ENCODE measurements around the gene RALGAPA2. TPM values are rescaled to one million over a fixed set of nuclear protein-coding genes. Genes with fewer than 3 reads are reported as not detected.

The RALGAPA2 gene
- total and polyA plus RNA-seq, 2 of the 13 experiments (the other 11 are each of a cell fraction or from before 2014, with no cell fraction given), result 13.8 to 17.7 TPM

- TF ChIP-seq ZNF629 (CRISPR knock-in tag; conservative IDR thresholded peaks at IDR 0.05) (no peak), KAT7 (CRISPR knock-in tag; IDR thresholded peaks at IDR 0.05; ENCODE audit: borderline replicate concordance) (no peak), SAP130 (CRISPR knock-in tag; IDR thresholded peaks at IDR 0.05; ENCODE audit: low read depth) (peak; percentile 79; the same call in 1 of the 2 replicates), WIZ (CRISPR knock-in tag; IDR thresholded peaks at IDR 0.05) (no peak), ZMYM3 (CRISPR knock-in tag; IDR thresholded peaks at IDR 0.05) (peak; percentile 44; the same call in 1 of the 2 replicates), MLXIP (CRISPR knock-in tag; IDR thresholded peaks at IDR 0.05; ENCODE audit: borderline replicate concordance) (no peak), ZNF331 (CRISPR knock-in tag; IDR thresholded peaks at IDR 0.05) (peak; percentile 61; the same call in 1 of the 2 replicates), NONO (IDR thresholded peaks at IDR 0.05) (no peak), NONO (CRISPR knock-in tag; conservative IDR thresholded peaks at IDR 0.05) (peak; percentile 95), HMG20A (CRISPR knock-in tag; IDR thresholded peaks at IDR 0.05; ENCODE audit: borderline replicate concordance) (no peak), TAF15 (IDR thresholded peaks at IDR 0.05; ENCODE audit: low read depth, low read length, poor library complexity, severe bottlenecking) (peak; percentile 74), RBFOX2 (IDR thresholded peaks at IDR 0.05; ENCODE audit: low read depth, low read length) (peak; percentile 88), SKI (IDR thresholded peaks at IDR 0.05; ENCODE audit: partially characterized antibody) (peak; percentile 43), SCMH1 (CRISPR knock-in tag; IDR thresholded peaks at IDR 0.05; ENCODE audit: borderline replicate concordance) (no peak), SRSF4 (IDR thresholded peaks at IDR 0.05; ENCODE audit: low read depth, low read length, poor library complexity, severe bottlenecking) (no peak), NCOR1 (IDR thresholded peaks at IDR 0.05; ENCODE audit: borderline replicate concordance, low read length) (no peak), ARID2 (CRISPR knock-in tag; IDR thresholded peaks at IDR 0.05; ENCODE audit: borderline replicate concordance) (peak; percentile 48; the same call in 1 of the 2 replicates), ZBTB20 (CRISPR knock-in tag; IDR thresholded peaks at IDR 0.05; ENCODE audit: borderline replicate concordance, low read depth) (0 out of 2 replicates have a peak, but pooled peaks have one; percentile 69), ZNF710 (CRISPR knock-in tag; IDR thresholded peaks at IDR 0.05; ENCODE audit: borderline replicate concordance) (peak; percentile 41; the same call in 1 of the 2 replicates), HHEX (CRISPR knock-in tag; IDR thresholded peaks at IDR 0.05) (no peak), ZNF335 (CRISPR knock-in tag; IDR thresholded peaks at IDR 0.05) (peak; percentile 39; the same call in 1 of the 2 replicates), IRF1 (CRISPR knock-in tag; IDR thresholded peaks at IDR 0.05; ENCODE audit: low read depth) (no peak)
- TF ChIP-seq, protein P1, sequence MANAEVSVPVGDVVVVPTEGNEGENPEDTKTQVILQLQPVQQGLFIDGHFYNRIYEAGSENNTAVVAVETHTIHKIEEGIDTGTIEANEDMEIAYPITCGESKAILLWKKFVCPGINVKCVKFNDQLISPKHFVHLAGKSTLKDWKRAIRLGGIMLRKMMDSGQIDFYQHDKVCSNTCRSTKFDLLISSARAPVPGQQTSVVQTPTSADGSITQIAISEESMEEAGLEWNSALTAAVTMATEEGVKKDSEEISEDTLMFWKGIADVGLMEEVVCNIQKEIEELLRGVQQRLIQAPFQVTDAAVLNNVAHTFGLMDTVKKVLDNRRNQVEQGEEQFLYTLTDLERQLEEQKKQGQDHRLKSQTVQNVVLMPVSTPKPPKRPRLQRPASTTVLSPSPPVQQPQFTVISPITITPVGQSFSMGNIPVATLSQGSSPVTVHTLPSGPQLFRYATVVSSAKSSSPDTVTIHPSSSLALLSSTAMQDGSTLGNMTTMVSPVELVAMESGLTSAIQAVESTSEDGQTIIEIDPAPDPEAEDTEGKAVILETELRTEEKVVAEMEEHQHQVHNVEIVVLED (CRISPR knock-in tag; IDR thresholded peaks at IDR 0.05; ENCODE audit: borderline replicate concordance), result peak; percentile 99
Observed at GRCh38 chr20:20712474-20713243, at the start of gene RALGAPA2 (continued).

Data from HepG2 (cell line).